GM18861 (cell line): ENCODE data around the gene VSTM5.
"Not testable (repeated sequence)": the region's sequence is repeated elsewhere in the genome, so short reads cannot be mapped to it uniquely, and the experiment has no call there.

ENCODE experiments used
- ATAC-seq: cut with Tn5 transposase; IDR thresholded peaks from one replicate; pipeline ENCODE4 v1.9.1; 2021; ENCODE audit not compliant: unreplicated experiment

Gene VSTM5, protein sequence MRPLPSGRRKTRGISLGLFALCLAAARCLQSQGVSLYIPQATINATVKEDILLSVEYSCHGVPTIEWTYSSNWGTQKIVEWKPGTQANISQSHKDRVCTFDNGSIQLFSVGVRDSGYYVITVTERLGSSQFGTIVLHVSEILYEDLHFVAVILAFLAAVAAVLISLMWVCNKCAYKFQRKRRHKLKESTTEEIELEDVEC

DNA sequence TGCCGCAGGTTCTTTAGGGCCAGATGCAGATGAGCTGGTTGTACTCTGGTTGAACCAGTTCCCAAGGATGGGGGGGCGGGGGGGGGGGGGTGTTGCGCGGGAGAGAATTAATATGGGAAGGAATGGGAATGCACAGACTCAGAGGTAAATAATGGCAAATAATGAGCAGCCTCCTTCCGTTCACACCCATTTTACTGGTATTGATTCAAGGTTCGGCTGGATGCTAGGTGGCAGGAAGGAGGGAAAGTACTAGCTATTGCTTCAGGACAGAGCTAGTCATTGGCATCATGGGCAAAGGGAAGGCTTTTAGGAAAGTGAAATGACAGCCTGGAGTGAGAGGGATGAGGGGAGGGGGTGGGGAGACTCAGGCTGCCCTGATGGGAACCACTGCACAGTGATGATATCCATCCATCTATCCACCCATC lies at the start of gene VSTM5:
TSS of gene VSTM5 (minus strand) at position 25 of the 425 bp plus-strand sequence. CDS start 116 bp downstream, outside the sequence.
- no peak for ATAC-seq

DNA sequence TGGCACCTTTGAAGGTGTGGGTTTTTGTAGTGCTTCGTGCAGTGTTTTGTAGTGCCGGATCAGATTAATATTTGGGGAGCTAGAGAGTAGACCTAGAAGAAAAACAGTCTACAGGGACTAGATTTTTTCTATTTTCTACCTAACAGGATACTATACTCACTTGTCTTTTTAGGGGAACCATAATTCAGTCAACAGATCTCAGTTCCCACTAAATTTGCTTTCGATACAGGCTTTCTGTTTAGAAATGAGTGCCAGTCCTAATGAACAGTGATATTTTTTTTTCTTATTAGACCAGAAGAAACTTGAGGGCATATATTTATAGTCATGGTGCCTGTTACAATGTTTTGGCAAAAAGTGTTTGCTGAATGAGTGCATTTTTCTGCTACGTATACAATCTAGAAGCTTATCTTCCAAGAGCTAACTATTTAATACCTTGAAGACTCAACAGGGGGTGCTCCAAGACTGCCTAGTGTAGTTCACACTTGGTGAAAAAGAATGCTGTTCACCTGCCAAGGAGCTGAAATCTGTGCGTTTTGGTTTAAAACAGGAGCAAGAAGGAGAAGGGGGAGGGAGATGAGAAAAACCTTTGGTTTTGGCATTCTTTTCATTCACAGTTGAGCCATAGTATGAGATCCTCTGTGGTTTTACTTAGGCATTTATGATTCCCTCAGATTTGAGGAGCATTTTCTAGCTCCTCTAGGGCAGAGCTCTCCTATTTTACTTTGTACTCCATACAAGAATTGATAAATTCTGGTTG lies 44.9 kb upstream of the VSTM5 start:
- ATAC-seq = no peak

DNA sequence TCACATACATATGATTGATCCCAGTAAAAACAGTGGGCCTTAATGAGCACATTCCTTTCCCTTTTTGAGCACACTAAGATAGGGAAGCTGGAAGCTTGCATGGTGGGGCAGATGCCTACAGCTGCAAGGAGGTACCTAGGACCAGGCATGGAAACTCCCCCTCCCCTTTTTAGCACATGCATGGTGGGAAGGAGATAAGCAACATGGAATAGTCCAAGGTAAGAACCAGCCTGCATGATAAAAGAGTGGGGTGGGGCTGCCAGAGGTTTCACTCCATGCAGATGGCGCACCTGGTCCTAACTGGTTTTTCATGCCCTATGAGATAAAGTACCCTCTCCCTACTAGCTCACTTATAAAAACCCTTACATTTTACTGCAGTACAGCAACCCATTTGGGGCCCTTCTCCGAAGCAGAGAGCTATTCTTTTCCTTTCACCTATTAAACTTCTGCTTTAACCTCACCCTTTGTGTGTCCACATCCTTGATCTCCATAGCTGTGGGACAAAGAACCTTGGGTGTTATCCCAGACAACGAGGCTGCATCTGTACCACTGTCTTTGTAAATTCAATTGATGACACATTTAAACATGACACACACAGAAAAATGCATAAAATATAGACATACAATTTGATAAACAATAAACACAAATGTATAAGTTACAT lies 40.1 kb upstream of the VSTM5 start:
- no peak for ATAC-seq

DNA sequence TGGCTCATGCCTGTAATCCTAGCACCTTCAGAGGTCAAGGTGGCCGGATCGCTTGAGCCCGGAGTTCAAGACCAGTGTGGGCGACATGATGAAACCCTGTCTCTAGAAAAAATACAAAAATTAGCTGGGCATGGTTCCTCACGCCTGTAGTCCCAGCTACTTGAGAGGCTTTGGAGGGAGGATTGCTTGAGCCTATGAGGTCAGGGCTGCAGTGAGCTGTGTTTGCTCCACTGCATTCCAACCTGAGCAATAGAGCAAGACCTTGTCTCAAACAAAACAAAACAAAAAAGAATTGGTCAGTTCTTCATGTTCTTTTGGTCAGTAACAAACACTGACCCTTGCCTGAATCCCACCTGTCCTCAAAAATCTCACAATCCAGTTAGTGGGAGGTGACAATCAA lies 36.7 kb upstream of the VSTM5 start:
- no peak for ATAC-seq

DNA sequence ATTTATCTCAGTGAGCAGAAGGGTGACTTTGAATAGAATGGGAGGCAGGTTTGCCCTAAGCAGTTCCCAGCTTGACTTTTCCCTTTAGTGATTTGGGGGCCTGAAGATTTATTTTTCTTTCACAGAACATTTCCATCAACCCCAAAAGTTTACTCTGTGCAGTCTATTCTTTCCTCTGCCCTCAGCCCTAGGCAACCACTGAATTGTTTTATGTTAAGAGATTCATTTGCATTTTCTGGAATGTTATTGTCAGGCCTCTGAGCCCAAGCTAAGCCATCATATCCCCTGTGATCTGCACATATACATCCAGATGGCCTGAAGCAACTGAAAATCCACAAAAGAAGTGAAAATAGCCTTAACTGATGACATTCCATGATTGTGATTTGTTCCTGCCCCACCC lies 28.7 kb upstream of the VSTM5 start:
- ATAC-seq = not testable (repeated sequence)

DNA sequence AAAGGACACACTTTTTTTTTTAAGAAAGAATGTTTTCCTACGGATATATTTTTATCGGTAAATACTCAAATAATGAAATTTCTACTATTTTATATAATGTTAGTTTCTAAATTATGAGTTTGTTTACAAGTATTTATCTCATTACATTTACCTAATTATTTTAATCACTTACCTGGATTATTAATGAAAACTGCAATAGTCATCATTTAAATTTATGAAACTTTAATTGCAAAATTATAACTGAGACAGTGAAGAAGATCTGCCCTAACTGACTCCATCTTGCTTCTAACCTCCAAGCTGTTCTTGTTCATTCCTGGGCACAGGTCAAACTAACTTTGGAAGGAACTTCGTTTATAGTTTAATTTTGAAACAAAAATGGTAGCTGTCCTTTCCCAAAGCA lies 25.2 kb upstream of the VSTM5 start:
- no peak for ATAC-seq

DNA sequence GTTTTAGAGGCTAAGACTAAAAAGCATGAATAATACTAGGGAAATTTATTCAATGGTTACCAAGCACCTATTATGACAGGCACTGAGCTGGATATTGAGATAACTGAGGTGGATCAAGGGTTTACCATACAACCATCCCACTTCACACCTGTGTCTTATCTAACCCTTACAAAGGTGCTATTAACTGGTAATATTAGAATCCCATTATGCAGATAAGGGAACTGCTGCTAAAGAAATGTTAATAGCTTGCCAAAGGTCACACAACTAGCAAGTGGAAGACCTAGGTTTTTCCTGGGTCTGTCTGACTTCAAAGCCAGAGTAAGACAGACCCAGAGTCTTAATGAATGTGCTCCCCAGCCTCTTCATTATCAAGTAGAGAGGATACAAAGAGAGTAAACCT lies 21.1 kb upstream of the VSTM5 start:
- no peak for ATAC-seq

DNA sequence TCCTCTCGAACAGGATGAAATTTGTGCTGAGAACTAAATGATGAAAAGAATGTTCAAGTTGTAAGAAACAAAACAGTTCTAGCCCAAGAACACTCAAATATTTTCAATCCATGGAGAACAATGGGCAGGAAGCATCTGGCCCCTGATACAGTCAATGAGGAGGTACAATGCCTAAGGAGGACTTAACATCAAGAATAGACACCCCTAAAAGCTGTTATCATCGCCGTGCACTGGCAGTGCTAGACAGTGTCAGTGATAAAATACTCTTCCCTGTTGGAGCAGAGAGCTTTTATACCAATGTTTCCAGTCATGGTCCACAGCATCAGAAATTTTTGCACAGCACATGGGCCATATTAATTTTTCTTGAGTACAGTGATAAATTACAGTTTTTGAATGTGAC lies 20.2 kb upstream of the VSTM5 start:
- ATAC-seq = no peak

DNA sequence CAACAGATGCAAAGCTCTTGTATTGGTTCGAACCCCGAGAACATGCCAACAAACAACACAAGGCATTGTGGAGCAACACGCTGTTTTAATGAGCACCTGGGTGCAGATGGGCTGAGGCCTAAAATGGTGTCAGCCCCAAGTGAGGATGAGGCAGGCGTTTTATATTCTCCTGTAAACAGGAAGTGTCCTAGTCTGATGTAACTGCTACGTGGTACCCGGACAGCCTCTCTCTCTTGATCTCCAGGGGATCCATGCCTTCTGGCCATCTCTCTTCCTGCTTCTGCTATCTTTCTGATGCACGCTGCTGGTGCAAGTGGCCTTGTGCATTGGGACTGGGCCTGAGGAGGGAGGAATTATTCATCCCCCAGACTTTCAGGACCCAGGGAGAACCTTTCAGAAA lies 19.4 kb upstream of the VSTM5 start:
- ATAC-seq = no peak

DNA sequence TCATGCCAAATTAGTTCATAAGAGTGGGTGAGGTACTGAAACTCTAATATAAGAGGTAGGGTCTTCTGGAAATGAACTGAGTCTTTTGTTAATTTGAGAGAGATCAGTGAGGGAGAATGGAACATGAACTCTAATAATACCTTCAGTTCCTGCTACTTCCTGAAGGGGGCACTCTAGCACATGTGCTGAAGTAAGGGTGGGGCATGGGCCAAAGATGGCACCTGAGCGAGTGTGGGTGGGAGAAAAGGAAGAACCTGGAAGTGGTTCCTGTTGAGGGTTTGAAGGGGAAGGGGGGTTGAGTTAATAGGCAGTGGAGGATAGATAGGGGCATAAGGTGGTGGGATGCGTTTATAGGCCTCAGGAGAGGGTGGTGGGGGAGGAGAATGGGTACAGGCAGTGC lies 18.0 kb upstream of the VSTM5 start:
- ATAC-seq = not testable (repeated sequence)

DNA sequence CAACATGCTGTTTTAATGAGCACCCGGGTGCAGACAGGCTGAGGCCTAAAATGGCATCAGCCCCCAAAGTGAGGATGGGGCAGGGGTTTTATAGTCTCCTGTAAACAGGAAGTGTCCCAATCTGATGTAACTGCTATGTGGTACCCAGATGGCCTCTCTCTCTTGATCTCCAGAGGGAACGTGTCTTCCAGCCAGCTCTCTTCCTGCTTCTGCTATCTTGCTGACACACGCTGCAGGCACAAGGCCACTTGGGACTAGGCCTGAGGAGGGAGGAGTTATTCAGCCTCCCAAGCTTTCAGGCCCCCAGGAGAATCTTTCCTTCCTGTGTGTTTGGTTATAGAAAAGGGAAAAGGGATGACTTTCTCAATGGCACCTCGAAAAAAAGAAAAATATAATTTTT lies 11.4 kb upstream of the VSTM5 start:
- no peak for ATAC-seq

DNA sequence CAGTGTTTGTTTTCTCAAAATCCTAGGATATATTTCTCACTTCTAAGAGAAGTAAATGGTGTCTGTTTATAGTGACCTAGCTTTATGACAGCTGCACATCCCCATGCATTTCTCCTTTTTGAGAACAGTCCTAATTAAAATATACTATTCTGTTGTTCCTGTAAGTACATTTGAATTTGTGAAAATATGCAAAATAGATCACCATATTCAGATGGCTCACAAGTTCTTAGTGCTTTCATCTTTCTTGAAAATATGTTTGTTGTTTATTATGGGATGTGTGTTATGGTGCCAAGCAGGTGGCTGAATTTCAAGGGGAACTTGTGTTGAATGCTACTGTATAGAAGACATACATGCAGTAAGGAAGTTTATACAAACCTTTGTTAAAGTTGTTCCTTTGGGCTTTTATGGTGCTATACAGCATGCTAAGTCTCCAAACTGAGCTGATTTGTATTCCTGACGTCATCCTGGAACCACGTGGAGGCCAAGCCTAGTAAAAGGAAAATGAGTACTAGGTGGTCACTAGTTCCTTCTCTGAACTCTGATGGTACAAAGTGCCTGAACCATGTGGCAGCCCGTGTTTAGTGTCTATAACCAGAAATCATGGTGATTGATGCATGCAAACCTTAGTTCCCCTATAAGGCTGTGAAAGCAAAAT lies 7.8 kb upstream of the VSTM5 start:
- ATAC-seq = no peak

DNA sequence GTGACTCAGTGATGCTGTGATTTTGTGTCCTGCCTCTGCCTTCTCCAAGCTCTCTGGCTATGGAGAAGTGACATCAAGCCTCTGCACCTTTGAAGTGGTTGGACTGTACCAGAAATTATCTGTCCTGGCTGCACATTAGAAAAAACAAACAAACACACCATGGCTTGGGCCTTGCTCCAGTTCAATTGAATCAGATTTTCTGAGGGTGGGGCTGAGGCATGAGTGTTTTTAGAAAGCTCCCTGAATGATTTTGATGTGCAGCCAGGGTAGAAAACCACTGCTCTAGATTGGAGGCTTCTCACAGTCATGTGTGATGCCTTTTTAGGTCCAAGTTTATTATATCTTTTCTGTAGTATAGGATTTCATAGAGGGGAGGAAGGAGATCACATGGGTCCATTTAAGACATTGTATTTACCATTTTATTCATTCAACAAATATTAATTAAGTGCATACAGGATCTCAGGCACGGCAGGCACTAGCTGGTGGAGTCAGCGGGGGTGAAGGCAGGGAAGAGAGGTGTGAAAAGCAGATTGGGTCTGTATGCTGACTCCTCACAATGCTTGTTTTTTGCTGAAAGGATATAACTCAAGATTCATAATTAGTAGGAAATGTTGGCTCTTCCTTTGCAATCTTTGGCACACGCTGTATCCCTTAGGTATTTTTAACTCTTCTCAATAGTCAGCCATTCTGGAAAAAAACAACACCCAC lies 7.1 kb upstream of the VSTM5 start:
- ATAC-seq = no peak

DNA sequence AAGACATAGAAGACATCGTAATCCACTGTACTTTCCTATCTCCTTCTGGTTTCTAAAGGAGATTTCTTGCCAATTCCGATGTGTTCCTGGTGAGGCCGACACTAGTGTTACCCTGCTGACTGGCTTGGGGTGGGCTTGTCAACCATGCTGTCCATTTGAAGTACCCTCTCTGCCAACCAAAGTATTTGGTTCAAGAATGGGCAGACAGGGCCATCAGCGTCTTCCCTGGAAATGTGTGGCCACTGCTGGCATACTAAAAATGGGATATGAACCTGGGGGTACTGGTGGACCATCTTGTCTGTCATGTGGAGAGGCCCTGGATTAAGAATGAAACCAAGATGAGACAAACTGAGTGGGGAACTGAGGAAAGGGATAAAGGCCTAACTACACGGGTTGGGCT lies 1.8 kb upstream of the VSTM5 start:
- ATAC-seq = no peak

DNA sequence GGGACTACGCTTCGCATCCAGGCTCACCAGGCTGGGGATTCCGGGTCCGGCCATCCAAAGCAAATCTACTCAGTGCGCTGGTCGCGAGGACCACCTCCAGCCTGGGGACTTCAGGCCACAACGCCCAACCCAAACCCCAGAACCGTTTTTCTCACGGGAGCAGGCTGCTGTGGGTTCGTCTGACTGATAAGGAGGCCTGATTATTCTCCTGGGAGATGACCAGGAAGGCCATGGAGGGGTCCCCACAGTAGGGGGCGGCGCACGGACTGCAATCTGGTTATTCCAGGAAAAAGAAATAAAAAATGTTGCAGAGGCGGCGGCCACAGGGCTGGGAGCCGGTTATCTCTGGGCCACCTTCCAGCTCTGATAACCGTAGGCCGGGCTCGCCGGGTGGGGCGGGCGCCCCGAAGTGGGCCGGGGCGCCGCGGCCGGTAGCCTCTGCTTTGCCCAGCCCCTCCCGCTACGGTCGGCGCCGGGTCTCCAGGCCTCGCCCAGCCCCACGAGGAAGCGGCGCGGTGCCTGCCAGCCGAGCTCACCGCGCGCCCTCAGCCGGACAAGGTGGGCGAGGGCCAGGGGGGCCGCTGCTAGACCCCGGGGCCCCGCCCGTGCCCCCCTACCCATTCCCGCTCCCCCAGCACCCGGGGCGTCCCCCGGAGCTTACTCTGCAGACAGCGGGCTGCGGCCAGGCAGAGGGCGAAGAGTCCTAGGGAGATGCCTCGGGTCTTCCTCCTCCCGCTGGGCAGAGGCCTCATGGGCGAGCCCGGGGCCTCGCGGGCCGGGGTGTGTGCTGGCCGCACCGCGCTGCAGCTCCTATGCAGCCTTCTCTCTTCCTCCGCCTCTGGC lies 446 bp downstream of the VSTM5 start:
- ATAC-seq = no peak

DNA sequence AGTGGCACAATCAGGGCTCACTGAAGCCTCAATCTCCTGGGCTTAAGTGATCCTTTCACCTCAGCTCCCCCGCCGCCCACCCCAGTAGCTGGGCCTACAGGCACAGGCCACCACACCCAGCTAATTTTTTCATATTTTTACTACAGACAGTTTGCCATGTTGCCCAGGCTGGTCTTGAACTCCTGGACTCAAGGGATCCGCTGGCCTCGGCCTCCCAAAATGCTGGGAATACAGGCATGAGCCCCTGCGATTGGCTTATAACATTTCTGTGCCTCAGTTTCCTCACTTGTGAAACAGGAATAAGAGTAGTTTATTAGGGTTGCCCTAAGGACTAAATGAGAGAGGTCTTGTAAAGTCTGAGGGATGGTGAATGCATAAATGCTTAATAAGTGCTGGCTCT lies 1.2 kb downstream of the VSTM5 start:
- no peak for ATAC-seq

DNA sequence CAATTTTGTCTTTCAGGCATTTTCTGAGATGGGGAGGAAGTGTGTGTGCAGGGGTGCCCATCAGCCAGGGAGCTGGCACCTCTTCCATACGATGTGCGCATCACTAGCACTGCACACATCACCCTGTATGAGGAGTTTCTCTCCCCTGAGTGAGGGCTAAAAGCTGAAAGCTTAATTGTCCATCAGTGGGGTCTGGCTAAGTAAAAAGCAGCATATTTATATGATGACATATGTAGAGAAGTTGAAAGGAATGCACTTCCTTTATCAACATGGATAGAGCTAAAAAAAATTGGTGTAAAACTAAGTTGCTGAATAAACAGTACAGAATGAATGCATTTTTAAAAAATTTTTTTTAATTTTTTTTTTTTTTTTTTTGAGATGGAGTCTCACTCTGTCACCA lies 4.0 kb downstream of the VSTM5 start:
- no peak for ATAC-seq

DNA sequence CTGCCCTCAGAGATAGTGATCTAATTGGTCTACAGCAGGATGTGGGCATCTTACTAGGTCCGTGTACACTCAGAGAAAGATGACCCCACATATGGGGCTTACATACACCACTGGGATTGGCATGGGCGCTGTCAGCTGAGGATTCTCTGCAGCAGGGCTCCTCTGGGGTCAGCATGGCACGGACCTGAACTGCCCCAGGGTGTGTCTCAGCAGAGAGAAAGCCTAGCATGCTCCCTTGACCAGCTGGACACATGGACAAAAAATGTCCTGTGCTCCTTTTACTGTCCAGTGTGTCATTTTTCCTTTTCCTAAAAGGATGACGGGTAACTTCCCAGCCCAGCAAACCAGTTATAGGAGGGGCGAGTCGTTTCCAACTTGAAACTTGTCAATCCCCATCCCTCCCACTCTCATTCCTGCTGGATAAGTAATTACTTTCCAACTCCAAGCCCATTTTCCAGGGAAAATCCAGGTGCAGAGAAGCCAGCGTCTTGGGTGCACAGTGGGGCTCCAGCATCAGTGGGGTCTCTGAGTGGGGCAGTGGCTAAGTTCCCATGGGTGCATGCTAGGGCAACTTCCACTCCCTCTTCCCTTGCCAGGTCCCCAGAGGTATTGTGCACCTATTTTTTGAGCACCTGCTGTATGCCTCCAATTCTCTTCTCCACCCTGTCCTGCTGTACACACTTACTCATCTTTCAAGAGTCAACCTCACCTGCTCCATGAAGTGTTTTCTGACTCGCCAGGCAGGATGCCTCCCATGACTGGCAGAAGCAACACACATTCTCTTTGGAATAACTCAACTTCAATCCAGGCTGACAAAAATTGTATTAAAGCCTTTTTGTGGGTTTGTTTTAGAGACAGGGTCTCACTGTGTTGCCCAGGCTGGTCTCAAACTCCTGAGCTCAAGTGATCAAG lies 5.0 kb downstream of the VSTM5 start:
- no peak for ATAC-seq

DNA sequence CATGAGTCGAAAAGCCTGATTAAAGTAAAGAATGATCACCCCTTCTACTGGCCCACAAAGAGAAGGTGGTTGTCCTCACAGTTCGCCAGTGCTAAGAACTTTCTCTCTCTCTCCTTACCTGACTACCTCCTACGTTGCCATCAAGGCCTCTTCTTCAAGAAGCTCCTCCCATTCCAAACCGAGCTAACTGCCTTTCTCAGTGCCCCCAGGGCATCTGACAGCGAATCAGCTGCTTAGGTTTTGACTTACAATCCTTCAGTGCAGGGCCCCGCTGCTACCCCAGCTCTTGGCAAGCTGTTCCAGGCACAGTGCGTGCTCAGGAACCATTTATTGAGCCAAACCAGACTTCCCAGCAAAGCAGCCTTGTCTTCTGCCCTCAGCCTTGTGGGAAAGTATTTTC lies 5.8 kb downstream of the VSTM5 start:
- no peak for ATAC-seq
